Measurements from ENCODE around the gene LRP2BP.
"Not testable (repeated sequence)": the region's sequence is repeated elsewhere in the genome, so short reads cannot be mapped to it uniquely, and the experiment has no call there.

The LRP2BP gene

GRCh38 chr4:185362570-185362969 is 33.2 kb downstream of the LRP2BP start:
- H3K4me3 Mint-ChIP-seq; H3K27me3 Mint-ChIP-seq; intact Hi-C loops (cut with micrococcal nuclease); H3K27ac Mint-ChIP-seq; H3K9me3 Mint-ChIP-seq; H3K4me1 Mint-ChIP-seq (ENCODE audit: low read depth); H3K36me3 Mint-ChIP-seq (ENCODE audit: low read depth): not testable (repeated sequence)

DNA sequence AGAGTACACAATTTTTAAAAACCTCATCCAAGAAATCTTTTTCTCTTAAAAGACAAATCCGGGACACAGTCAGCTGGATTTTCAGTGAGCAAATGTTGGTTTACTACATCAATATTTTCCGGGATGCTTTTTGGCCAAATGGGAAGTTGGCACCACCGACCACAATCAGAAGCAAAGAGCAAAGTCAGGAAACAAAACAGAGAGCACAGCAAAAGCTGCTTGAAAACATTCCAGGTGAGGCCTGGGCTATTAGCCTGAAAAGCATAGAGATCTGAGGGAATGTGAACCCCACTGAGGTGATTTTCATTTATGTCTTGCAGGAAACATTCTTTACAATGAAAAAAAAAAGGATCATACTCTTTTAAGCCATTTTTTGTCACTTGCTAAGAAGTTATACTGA is 33.9 kb downstream of the LRP2BP start:
- Mint-ChIP-seq H3K4me3 (no peak overlapping the region), H3K27ac (no peak overlapping the region)
- intact Hi-C loops (cut with micrococcal nuclease), result no loop called here

GRCh38 chr4:185359767-185360446 is 35.8 kb downstream of the LRP2BP start:
- Mint-ChIP-seq H3K27me3 (no peaks in the 10 kb centered on the region), H3K27ac (no peak overlapping the region), H3K4me1 (ENCODE audit: low read depth) (no peaks in the 10 kb centered on the region), H3K36me3 (ENCODE audit: low read depth) (no peaks in the 10 kb centered on the region), H3K9me3 (no peaks in the 10 kb centered on the region), H3K4me3 (no peak overlapping the region)
- intact Hi-C loops (cut with micrococcal nuclease), result no loop called here

More for the DNA sequence above, 33.9 kb downstream of the LRP2BP start:
- H3K9me3 Mint-ChIP-seq, result no peaks in the 10 kb centered on the region
- no peaks in the 10 kb centered on the region for H3K36me3 Mint-ChIP-seq (ENCODE audit: low read depth)
- H3K4me1 Mint-ChIP-seq (ENCODE audit: low read depth), result no peaks in the 10 kb centered on the region
- H3K27me3 Mint-ChIP-seq, result no peaks in the 10 kb centered on the region

DNA sequence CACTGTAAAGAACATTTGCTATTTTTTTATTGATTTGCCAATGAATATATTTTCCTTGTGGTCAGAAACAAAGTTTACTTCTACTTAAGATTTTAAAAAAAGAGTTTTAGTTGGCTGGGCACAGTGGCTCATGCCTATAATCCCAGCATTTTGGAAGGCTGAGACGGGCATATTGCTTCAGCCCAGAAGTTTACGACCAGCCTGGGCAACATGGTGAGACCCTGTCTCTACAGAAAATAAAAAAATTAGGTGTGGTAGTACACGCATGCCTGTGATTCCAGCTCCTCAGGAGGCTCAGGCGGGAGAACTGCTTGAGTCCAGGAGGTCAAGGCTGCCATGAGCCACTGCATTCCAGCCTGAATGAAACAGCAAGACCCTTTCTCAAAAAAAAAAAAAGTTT is 36.8 kb downstream of the LRP2BP start:
- no peaks in the 10 kb centered on the region for H3K9me3 Mint-ChIP-seq
- intact Hi-C loops (cut with micrococcal nuclease), result no loop called here
- H3K36me3 Mint-ChIP-seq (ENCODE audit: low read depth), result no peaks in the 10 kb centered on the region
- H3K27me3 Mint-ChIP-seq, result no peaks in the 10 kb centered on the region
- no peaks in the 10 kb centered on the region for H3K4me1 Mint-ChIP-seq (ENCODE audit: low read depth)
- no peak overlapping the region for H3K27ac Mint-ChIP-seq
- H3K4me3 Mint-ChIP-seq, result no peak overlapping the region

DNA sequence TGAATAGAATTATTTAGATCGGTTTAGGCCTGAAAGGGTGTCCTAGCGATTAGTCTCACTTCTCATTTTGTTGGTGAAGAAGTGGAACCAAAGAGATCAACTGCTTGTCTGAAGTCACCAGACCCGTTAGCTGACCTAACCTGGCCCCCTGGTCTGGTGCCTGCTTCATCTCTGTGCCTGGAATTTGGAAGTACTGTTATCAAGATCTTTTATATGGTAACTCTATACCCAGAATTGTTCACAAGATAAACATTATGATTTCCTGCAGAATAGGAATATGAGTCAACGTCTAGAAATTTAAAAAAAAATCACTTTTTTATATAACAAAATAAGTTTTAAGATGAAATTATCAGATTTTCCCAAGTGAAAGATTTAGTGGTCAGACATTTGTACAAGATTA is 37.2 kb downstream of the LRP2BP start:
- Mint-ChIP-seq H3K4me1 (ENCODE audit: low read depth) (no peaks in the 10 kb centered on the region), H3K27me3 (no peaks in the 10 kb centered on the region), H3K27ac (no peak overlapping the region), H3K36me3 (ENCODE audit: low read depth) (no peaks in the 10 kb centered on the region), H3K9me3 (no peaks in the 10 kb centered on the region), H3K4me3 (no peak overlapping the region)
- intact Hi-C loops (cut with micrococcal nuclease), result no loop called here

- intact Hi-C loops (cut with micrococcal nuclease), result no loop called here
- H3K36me3 Mint-ChIP-seq (ENCODE audit: low read depth), result no peaks in the 10 kb centered on the region
- no peak overlapping the region for H3K4me3 Mint-ChIP-seq
- no peaks in the 10 kb centered on the region for H3K9me3 Mint-ChIP-seq
- no peaks in the 10 kb centered on the region for H3K4me1 Mint-ChIP-seq (ENCODE audit: low read depth)
- no peaks in the 10 kb centered on the region for H3K27me3 Mint-ChIP-seq
- H3K27ac Mint-ChIP-seq, result no peak overlapping the region
These were observed 37.8 kb downstream of the LRP2BP start for GRCh38 chr4:185357733-185358440.

- no peak overlapping the region for H3K27ac Mint-ChIP-seq
- intact Hi-C loops (cut with micrococcal nuclease), result no loop called here
- H3K36me3 Mint-ChIP-seq (ENCODE audit: low read depth), result no peaks in the 10 kb centered on the region
- no peaks in the 10 kb centered on the region for H3K4me1 Mint-ChIP-seq (ENCODE audit: low read depth)
- H3K27me3 Mint-ChIP-seq, result peaks cover 4% of the 10 kb centered on the region
- no peaks in the 10 kb centered on the region for H3K9me3 Mint-ChIP-seq
- no peak overlapping the region for H3K4me3 Mint-ChIP-seq
These were observed 38.5 kb downstream of the LRP2BP start for GRCh38 chr4:185357211-185357610.

DNA sequence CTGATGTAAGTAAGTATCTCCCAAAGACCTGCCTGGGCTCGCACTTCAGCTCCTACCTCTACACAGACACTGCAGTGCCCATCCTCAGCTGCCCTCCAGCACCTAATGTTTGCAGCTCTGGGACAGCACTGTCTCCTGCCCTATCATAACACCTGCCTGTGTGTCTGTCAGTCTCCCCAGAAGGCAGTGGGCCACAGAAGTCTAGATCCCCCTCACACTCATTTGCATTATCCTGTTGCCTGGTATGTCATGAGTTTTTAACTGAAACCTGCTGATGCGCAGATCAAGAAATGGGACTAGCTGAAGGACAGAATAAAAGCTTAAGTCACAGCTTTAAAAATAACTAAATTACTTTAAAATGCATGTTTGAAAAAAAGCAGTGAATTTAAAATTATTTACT is 43.0 kb downstream of the LRP2BP start:
- intact Hi-C loops (cut with micrococcal nuclease), result no loop called here
- H3K9me3 Mint-ChIP-seq, result no peaks in the 10 kb centered on the region
- H3K4me1 Mint-ChIP-seq (ENCODE audit: low read depth), result no peaks in the 10 kb centered on the region
- H3K27me3 Mint-ChIP-seq, result peaks cover 4% of the 10 kb centered on the region
- no peak overlapping the region for H3K4me3 Mint-ChIP-seq
- no peaks in the 10 kb centered on the region for H3K36me3 Mint-ChIP-seq (ENCODE audit: low read depth)
- no peak overlapping the region for H3K27ac Mint-ChIP-seq

DNA sequence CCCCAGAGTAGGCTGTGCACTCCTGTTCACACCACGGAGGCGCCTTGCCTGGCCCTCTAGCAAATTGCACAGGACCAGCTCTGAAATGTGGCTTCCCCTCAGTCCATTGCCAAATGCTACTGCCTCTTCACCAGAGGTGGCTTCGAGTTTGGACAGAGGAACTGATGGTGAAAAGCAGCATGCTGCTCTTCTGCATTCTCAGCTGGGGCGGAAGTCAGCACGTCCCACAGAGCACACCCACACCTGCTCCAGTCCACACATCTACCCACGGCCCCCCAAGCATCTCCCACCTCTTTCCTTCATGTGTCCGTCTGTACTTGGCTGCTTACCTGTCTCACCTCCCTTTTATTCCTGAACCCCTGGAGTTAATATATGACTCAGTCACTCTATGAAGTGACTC is 43.5 kb downstream of the LRP2BP start:
- Mint-ChIP-seq H3K27me3 (peaks cover 4% of the 10 kb centered on the region), H3K9me3 (no peaks in the 10 kb centered on the region), H3K27ac (no peak overlapping the region), H3K36me3 (ENCODE audit: low read depth) (no peaks in the 10 kb centered on the region), H3K4me1 (ENCODE audit: low read depth) (no peaks in the 10 kb centered on the region), H3K4me3 (no peak overlapping the region)
- intact Hi-C loops (cut with micrococcal nuclease), result no loop called here

DNA sequence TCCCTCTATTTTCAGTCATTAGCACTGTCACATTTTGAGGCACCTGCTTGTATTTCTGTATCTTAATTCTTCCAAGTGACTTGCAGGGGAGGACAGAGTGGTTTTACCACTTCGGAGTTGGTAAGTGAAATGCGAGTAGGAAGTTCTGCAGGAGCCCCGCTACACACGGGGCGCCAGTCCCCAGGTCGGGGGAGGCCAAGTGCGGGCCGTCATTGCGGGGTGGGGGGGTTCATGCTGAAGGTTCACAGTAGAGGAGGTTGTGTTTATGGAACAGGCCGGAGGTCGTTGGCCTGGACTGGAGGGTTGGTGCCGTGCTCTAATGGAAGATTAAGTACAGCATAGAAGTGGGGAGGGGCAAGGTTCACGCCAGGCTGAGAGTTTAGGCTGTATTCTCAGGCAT is 44.0 kb downstream of the LRP2BP start:
- H3K4me3 Mint-ChIP-seq, result no peak overlapping the region
- intact Hi-C loops (cut with micrococcal nuclease), result no loop called here
- H3K36me3 Mint-ChIP-seq (ENCODE audit: low read depth), result no peaks in the 10 kb centered on the region
- no peak overlapping the region for H3K27ac Mint-ChIP-seq
- no peaks in the 10 kb centered on the region for H3K4me1 Mint-ChIP-seq (ENCODE audit: low read depth)
- no peaks in the 10 kb centered on the region for H3K9me3 Mint-ChIP-seq
- H3K27me3 Mint-ChIP-seq, result peaks cover 4% of the 10 kb centered on the region

- H3K27me3 Mint-ChIP-seq, result peaks cover 3% of the 10 kb centered on the region
- H3K4me1 Mint-ChIP-seq (ENCODE audit: low read depth), result no peaks in the 10 kb centered on the region
- H3K36me3 Mint-ChIP-seq (ENCODE audit: low read depth), result no peaks in the 10 kb centered on the region
- H3K9me3 Mint-ChIP-seq, result no peaks in the 10 kb centered on the region
- no peak overlapping the region for H3K4me3 Mint-ChIP-seq
- H3K27ac Mint-ChIP-seq, result no peak overlapping the region
- intact Hi-C loops (cut with micrococcal nuclease), result no loop called here
These were observed 48.6 kb downstream of the LRP2BP start for GRCh38 chr4:185346975-185347601.

GRCh38 chr4:185344743-185345538 is 50.8 kb downstream of the LRP2BP start:
- H3K27me3 Mint-ChIP-seq, result peaks cover 3% of the 10 kb centered on the region
- H3K36me3 Mint-ChIP-seq (ENCODE audit: low read depth), result no peaks in the 10 kb centered on the region
- no peaks in the 10 kb centered on the region for H3K4me1 Mint-ChIP-seq (ENCODE audit: low read depth)
- H3K9me3 Mint-ChIP-seq, result no peaks in the 10 kb centered on the region
- H3K27ac Mint-ChIP-seq, result no peak overlapping the region
- intact Hi-C loops (cut with micrococcal nuclease), result no loop called here
- H3K4me3 Mint-ChIP-seq, result no peak overlapping the region

DNA sequence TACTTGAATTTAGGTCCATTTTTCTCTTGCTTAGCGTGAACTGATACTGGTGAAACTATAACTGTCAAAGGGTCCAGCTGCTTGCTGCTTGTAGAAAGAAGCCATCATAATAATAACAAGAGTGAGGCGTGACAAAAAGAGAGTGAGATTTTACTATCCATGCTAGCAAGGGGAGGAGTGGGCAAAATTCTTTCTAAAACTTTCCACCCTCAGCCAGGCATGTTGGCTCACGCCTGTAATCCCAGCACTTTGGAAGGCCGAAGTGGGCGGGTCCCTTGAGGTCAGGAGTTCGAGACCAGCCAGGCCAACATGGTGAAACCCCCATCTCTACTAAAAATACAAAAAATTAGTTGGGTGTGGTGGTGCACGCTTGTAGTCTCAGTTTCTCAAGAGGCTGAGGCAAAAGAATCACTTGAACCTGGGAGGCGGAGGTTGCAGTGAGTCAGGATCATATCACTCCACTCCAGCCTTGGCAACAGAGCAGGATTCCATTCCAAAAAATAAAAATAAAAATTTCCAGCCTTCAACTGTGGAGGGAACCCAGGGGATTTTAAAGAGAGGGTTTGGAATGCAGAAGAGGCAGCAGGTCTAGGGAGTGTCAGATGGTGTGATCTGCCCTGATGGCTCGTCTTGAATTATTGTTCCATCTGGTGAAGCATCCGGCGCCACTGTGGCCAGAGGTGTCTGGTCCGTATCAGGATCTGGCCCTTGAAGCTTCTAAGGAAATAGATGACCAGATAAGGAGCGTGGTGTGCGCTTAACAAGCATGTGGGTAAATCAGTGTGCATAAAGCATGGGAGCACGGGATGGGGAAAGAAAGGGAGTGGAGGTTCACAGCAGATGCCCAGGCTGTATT is 51.8 kb downstream of the LRP2BP start:
- no peak overlapping the region for H3K27ac Mint-ChIP-seq

More for the DNA sequence above, 51.8 kb downstream of the LRP2BP start:
- no peaks in the 10 kb centered on the region for H3K9me3 Mint-ChIP-seq
- H3K4me1 Mint-ChIP-seq (ENCODE audit: low read depth), result no peaks in the 10 kb centered on the region
- H3K27me3 Mint-ChIP-seq, result peaks cover 3% of the 10 kb centered on the region
- no peaks in the 10 kb centered on the region for H3K36me3 Mint-ChIP-seq (ENCODE audit: low read depth)
- intact Hi-C loops (cut with micrococcal nuclease), result no loop called here
- no peak overlapping the region for H3K4me3 Mint-ChIP-seq

Measured in dendritic cell treated with granulocyte-macrophage colony-stimulating factor and Interleukin-4, amounts not matched to agents 40 ng/mL and 50 ng/mL, for 4 days (primary cell).